22Rv1 (cell line): ENCODE results near the gene TBCEL.

Source experiments
- H3K27ac ChIP-seq: fragments of 450-650 bp; 2 replicates; pipeline ENCODE4 v1.5.1; 2017
- ZFX ChIP-seq: fragments of 450-650 bp; IDR thresholded peaks from 2 replicates; pipeline ENCODE4 v1.6.1; 2017; ENCODE audit warnings: antibody characterized with exemption, borderline replicate concordance
- TF ChIP-seq, protein P1 (sequence below): fragments of 450-650 bp; IDR thresholded peaks from 2 replicates; pipeline ENCODE4 v1.5.1; 2017; ENCODE audit warnings: mild to moderate bottlenecking

The TBCEL gene

DNA sequence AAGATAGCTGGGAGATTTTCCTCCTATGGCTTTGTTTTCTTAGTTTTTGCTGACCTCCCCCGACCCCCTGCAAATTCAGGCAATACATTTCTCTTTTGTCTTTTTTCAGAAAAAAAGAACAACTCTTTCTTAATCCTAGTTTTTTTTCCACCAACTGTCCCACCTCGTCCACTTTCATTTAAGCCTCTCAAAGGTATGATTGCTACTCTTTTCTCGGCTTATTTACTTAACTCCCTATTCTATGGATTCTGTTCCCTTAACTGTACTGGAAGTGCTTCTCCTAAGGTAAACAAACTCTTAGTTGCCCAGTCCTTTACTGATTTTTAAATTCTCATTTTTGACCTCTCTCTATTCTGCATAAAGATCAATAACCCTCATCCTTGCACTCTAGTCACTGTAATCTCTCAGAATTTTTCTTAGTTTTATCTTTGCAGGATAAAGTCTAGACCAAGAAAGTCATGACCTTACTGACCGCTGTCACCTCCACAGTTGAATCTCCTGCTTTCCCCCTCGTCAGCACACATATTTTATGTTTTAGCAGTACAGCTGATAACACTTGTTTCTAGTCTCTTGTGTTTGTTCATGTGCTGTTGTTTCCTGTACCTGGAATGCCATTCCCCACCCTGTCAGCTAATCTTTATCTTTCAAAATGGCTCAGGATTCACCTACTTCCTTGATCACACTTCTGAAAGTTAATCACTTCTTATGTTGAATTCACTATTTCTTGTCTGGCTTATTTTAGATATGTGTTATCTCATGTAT lies 14.9 kb downstream of the TBCEL start:
- H3K27ac ChIP-seq = peak overlapping the region; percentile 60
- TF ChIP-seq, protein P1, sequence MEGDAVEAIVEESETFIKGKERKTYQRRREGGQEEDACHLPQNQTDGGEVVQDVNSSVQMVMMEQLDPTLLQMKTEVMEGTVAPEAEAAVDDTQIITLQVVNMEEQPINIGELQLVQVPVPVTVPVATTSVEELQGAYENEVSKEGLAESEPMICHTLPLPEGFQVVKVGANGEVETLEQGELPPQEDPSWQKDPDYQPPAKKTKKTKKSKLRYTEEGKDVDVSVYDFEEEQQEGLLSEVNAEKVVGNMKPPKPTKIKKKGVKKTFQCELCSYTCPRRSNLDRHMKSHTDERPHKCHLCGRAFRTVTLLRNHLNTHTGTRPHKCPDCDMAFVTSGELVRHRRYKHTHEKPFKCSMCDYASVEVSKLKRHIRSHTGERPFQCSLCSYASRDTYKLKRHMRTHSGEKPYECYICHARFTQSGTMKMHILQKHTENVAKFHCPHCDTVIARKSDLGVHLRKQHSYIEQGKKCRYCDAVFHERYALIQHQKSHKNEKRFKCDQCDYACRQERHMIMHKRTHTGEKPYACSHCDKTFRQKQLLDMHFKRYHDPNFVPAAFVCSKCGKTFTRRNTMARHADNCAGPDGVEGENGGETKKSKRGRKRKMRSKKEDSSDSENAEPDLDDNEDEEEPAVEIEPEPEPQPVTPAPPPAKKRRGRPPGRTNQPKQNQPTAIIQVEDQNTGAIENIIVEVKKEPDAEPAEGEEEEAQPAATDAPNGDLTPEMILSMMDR = no peak
- no peak for TF ChIP-seq ZFX

DNA sequence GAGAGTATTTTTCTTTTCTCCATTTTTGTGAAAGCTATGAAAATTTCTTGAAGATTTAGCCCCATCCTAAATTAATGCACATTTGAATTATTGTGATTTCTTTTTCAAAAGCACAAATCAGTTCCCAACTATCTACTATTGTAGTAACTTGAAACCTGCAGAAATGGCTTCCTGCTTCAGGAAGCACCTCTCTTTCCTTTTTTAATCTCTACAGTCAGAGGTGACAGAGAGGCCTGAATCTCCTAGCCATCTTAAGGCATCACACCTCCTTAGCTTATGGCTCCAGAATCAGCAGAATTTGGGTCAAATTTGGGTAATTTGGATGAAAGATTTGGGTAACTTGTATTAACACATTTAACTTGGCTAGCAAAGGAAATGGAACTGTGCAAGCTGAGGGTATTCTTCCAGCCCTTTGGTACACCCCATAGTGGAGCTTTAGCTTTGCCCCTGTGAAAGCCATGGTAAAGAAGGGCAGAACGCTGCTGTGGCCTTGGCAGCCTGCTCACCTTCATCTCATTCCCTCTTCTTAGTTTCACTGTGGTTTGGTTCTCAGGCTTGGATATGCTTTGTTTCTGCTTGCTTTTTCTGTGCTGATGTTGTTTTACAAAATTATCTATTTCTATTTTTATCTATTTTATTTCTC lies 16.2 kb downstream of the TBCEL start:
- peak overlapping the region; percentile 60 for H3K27ac ChIP-seq
- no peak for TF ChIP-seq ZFX
- TF ChIP-seq, protein P1 = no peak

DNA sequence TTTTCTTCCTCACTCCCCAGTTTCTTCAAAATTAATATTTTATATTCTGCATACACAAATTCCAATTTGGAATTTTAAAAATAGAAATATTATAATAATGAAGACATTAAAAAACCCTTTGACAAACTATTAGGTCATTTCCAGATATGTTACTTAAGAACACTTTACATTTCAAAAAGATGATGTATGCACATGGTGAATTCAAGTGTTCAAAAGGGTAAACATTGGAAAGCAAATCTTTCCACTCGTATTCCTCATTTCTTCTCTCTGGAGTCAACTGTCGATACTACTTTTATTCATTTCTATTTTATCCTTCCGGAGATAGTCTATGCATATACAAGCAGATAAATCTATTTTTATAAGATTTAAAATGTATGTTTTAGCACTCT lies 16.7 kb downstream of the TBCEL start:
- H3K27ac ChIP-seq = peak overlapping the region; percentile 60
- no peak for TF ChIP-seq ZFX
- TF ChIP-seq, protein P1 = no peak

DNA sequence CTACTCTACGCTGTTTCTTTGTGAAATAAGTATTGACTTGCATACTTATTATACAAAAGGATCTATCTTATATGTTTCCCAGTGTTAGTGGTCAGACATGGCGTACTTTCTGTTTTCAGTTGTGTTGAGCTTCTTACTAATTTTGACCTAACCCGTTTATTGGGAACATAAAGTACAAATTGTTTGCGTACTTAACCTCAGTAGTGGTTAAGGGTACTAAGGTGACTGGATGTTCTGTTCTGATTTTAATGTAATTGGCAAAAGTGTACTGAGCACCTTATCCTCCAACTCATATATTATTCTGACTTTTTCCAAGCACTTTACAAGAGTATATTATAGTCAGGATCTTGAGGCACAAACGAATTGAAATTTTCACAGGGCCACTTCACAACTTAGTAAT lies 17.2 kb downstream of the TBCEL start:
- H3K27ac ChIP-seq = peak overlapping the region; percentile 60
- no peak for TF ChIP-seq ZFX
- TF ChIP-seq, protein P1 = no peak

DNA sequence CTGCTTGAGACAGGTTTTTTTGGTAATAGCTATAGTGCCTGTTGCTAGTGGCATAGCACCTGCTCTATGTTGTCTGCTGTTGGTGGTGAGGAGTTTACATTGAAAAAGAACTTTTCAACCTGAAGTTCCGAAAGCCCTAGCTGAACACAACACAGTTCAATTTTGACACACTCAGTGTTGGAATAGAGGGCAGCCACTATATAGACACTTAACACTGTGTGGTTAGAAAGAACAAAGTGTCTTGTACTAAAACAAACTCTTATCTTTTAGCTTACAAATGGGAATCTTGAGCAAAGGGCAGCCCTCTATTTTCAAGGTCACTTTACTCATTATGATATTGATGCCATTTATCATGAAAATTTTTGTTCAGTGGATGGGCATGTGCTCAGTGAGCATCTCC lies 18.4 kb downstream of the TBCEL start:
- H3K27ac ChIP-seq = peak overlapping the region; percentile 60; the same call in 1 of the 2 replicates
- TF ChIP-seq, protein P1 = no peak
- TF ChIP-seq ZFX = no peak

DNA sequence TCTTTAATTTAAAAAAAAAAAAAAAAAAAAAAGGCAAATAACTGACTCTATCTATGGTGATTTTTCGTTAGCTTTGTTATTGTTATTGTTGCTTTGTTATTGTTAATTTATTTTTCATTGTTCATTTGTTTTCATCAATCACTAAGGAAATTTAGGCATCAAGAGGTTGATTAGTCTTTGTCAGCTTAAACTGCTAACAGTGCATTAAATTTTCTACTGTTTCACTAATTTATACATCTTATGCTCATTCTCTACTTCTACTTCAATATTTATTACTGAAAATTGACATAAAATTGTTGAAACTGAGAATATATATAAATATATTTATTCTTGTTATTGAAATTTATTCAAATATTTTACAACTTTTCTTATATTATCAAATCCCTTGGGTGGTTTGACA lies 24.0 kb downstream of the TBCEL start:
- TF ChIP-seq ZFX = no peak
- TF ChIP-seq, protein P1 = no peak
- peak overlapping the region; percentile 83 for H3K27ac ChIP-seq

DNA sequence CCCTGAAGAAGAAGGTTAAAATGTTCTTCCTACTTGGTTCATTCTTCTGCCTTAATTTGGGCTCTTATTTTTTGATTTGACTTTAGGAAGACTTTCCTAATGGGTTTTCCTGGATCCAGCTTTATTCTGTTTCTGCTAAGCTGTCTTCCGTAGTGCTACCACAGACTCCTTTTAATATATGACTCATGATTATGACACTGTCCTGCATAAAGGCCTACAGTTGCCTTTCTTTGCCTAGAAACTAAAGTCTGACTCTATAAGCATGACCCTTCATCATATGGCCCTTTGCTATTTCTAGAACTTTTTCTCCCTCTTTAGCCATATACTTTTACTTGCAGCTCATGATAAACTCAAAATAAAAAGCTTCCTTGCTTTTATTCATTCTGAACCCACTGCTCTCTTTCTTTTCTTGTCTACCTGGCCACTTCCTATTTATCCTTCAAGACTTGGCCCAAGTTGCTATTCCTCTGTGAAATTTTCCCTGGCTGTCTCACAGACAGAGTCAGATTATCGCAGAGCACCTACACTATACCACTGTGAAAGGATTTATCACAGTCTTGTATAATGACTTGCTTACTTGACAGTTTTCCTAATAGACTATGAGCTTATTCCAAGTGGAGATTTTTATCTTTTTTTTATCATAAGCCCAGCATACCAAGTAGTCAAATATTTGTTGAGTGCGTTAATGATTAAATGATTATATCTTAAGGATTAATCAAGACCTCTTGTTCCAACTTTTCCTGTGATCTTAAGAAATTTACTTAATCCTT lies 24.7 kb downstream of the TBCEL start:
- H3K27ac ChIP-seq = peak overlapping the region; percentile 83
- TF ChIP-seq, protein P1 = no peak
- no peak for TF ChIP-seq ZFX
